ENCODE results near the gene CEBPG.

GRCh38 chr19:33359581-33359980 is 13.9 kb upstream of the CEBPG start:
- TF ChIP-seq CTCF (conservative IDR thresholded peaks at IDR 0.05; ENCODE audit: low read length), result no peak
- TF ChIP-seq EZH2phosphoT487 (IDR thresholded peaks at IDR 0.05; ENCODE audit: borderline replicate concordance), result no peak

Measured in Loucy (cell line).